ENCODE measurements around the gene SCAF1. TPM values are rescaled to one million over a fixed set of nuclear protein-coding genes. Genes with fewer than 3 reads are reported as not detected.
A peak's percentile ranks its signal among the peaks of the same experiment; 100 is the strongest.

The SCAF1 gene
- polyA plus RNA-seq, 1 donor from 2014 or later = 11.9 TPM

DNA sequence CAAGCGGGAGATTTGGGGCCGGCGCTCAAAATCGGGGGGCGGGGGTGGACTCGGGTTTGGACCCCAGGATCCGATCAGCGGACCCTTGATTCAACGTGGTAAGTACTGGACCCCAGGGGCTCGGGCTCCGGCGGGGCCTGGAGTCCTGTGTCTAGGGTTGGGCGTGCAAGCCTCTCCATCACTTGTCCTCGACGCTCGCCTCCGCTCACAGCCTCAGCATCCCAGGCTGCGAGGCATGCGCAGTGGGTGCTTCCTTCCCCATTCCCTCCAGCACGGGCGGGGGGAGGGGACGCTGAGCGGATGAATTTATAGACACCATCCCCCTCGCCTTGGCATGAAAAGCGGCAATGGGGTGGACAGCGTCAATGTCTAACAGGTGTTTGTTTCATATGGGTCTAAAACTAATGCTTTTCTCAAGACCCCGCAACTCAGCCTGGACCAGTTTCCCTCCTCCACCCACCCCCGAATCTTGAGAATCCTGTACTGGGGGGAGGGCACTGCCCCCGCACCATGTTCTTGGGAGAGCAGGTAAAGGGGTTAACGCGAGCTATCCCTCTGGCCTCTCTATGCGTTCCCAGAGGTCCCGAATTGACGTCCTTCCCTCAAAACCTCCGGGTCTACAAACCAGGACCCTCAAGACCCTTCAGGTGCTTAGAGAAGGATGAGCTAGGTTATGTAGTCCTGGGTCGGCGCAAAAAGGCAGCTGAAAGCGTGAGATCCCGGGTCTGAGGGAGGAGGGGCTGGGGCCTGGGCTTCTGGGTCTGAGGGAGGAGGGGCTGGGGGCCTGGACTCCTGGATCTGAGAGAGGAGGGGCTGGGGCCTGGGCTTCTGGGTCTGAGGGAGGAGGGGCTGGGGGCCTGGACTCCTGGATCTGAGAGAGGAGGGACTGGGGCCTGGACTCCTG lies 49.5 kb downstream of the SCAF1 start:
- no peak overlapping the region for H2AFZ ChIP-seq (ENCODE audit: low read depth, low read length)
- peak overlapping the region; percentile 98 for H3K9ac ChIP-seq (ENCODE audit: low read length)
- H3K4me2 ChIP-seq (ENCODE audit: low read length) = peak overlapping the region; percentile 65
- no peaks in the 10 kb centered on the region for H3K36me3 ChIP-seq (ENCODE audit: insufficient read depth, low read length)
- peaks cover 21% of the 10 kb centered on the region for H3K79me2 ChIP-seq (replicated peaks; ENCODE audit: insufficient read depth, low read length)
- H4K20me1 ChIP-seq (ENCODE audit: insufficient read depth) = no peaks in the 10 kb centered on the region
- peak overlapping the region; percentile 99 for H3K27ac ChIP-seq (ENCODE audit: low read length)
- no peaks in the 10 kb centered on the region for H3K9me3 ChIP-seq (ENCODE audit: low read length)
- H3F3A ChIP-seq (ENCODE audit: insufficient read depth, low read length, poor library complexity, severe bottlenecking) = no peaks in the 10 kb centered on the region
- peak overlapping the region; percentile 71 for H3K4me3 ChIP-seq (ENCODE audit: low read length)
- TF ChIP-seq, protein P1, sequence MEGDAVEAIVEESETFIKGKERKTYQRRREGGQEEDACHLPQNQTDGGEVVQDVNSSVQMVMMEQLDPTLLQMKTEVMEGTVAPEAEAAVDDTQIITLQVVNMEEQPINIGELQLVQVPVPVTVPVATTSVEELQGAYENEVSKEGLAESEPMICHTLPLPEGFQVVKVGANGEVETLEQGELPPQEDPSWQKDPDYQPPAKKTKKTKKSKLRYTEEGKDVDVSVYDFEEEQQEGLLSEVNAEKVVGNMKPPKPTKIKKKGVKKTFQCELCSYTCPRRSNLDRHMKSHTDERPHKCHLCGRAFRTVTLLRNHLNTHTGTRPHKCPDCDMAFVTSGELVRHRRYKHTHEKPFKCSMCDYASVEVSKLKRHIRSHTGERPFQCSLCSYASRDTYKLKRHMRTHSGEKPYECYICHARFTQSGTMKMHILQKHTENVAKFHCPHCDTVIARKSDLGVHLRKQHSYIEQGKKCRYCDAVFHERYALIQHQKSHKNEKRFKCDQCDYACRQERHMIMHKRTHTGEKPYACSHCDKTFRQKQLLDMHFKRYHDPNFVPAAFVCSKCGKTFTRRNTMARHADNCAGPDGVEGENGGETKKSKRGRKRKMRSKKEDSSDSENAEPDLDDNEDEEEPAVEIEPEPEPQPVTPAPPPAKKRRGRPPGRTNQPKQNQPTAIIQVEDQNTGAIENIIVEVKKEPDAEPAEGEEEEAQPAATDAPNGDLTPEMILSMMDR (IDR thresholded peaks at IDR 0.05; ENCODE audit: poor library complexity, severe bottlenecking) = no peak
- TF ChIP-seq SMC3 (conservative IDR thresholded peaks at IDR 0.05; ENCODE audit: poor library complexity) (no peak), MXI1 (conservative IDR thresholded peaks at IDR 0.05; ENCODE audit: poor library complexity, severe bottlenecking) (peak; percentile 69), RAD21 (conservative IDR thresholded peaks at IDR 0.05) (peak; percentile 38), EZH2 (IDR thresholded peaks at IDR 0.05; ENCODE audit: borderline replicate concordance, insufficient read depth, low read length, poor library complexity, severe bottlenecking) (no peak), POLR2AphosphoS5 (IDR thresholded peaks at IDR 0.05) (peak; percentile 84), TAF1 (IDR thresholded peaks at IDR 0.05; ENCODE audit: low read depth) (no peak), EP300 (conservative IDR thresholded peaks at IDR 0.05; ENCODE audit: poor library complexity, severe bottlenecking) (no peak)
- TF ChIP-seq, protein P2, sequence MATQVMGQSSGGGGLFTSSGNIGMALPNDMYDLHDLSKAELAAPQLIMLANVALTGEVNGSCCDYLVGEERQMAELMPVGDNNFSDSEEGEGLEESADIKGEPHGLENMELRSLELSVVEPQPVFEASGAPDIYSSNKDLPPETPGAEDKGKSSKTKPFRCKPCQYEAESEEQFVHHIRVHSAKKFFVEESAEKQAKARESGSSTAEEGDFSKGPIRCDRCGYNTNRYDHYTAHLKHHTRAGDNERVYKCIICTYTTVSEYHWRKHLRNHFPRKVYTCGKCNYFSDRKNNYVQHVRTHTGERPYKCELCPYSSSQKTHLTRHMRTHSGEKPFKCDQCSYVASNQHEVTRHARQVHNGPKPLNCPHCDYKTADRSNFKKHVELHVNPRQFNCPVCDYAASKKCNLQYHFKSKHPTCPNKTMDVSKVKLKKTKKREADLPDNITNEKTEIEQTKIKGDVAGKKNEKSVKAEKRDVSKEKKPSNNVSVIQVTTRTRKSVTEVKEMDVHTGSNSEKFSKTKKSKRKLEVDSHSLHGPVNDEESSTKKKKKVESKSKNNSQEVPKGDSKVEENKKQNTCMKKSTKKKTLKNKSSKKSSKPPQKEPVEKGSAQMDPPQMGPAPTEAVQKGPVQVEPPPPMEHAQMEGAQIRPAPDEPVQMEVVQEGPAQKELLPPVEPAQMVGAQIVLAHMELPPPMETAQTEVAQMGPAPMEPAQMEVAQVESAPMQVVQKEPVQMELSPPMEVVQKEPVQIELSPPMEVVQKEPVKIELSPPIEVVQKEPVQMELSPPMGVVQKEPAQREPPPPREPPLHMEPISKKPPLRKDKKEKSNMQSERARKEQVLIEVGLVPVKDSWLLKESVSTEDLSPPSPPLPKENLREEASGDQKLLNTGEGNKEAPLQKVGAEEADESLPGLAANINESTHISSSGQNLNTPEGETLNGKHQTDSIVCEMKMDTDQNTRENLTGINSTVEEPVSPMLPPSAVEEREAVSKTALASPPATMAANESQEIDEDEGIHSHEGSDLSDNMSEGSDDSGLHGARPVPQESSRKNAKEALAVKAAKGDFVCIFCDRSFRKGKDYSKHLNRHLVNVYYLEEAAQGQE (IDR thresholded peaks at IDR 0.05; ENCODE audit: borderline replicate concordance) = no peak
- H3K27me3 ChIP-seq (ENCODE audit: insufficient read depth, low read depth, low read length) = no peaks in the 10 kb centered on the region
- no peaks in the 10 kb centered on the region for H3K9me2 ChIP-seq (ENCODE audit: insufficient read depth, low read length)

DNA sequence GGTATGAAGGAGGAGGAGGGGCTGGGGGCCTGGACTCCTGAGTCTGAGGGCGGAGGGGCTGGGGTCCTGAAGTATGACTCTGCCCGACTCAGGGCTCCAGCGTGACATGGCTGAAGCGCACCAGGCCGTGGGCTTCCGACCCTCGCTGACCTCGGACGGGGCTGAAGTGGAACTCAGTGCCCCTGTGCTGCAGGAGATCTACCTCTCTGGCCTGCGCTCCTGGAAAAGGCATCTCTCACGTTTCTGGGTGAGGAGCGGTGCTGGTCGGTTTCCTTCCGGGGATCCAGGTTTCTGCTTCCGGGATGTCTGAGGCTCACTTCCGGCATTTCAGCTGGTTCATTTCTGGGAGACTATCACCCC lies 50.1 kb downstream of the SCAF1 start:
- Histone ChIP-seq H2AFZ (ENCODE audit: low read depth, low read length) (no peak overlapping the region), H3K4me3 (ENCODE audit: low read length) (peak overlapping the region; percentile 71), H3F3A (ENCODE audit: insufficient read depth, low read length, poor library complexity, severe bottlenecking) (no peaks in the 10 kb centered on the region), H3K9ac (ENCODE audit: low read length) (peak overlapping the region; percentile 98), H3K4me2 (ENCODE audit: low read length) (peak overlapping the region; percentile 65), H3K9me3 (ENCODE audit: low read length) (no peaks in the 10 kb centered on the region), H3K36me3 (ENCODE audit: insufficient read depth, low read length) (peaks cover 4% of the 10 kb centered on the region), H3K27ac (ENCODE audit: low read length) (peak overlapping the region; percentile 99), H3K79me2 (replicated peaks; ENCODE audit: insufficient read depth, low read length) (peaks cover 21% of the 10 kb centered on the region), H3K9me2 (ENCODE audit: insufficient read depth, low read length) (no peaks in the 10 kb centered on the region), H4K20me1 (ENCODE audit: insufficient read depth) (no peaks in the 10 kb centered on the region), H3K27me3 (ENCODE audit: insufficient read depth, low read depth, low read length) (no peaks in the 10 kb centered on the region)
- TF ChIP-seq MXI1 (conservative IDR thresholded peaks at IDR 0.05; ENCODE audit: poor library complexity, severe bottlenecking) = no peak
- TF ChIP-seq SMC3 (conservative IDR thresholded peaks at IDR 0.05; ENCODE audit: poor library complexity) = no peak
- no peak for TF ChIP-seq POLR2AphosphoS5 (IDR thresholded peaks at IDR 0.05)
- no peak for TF ChIP-seq EZH2 (IDR thresholded peaks at IDR 0.05; ENCODE audit: borderline replicate concordance, insufficient read depth, low read length, poor library complexity, severe bottlenecking)
- no peak for TF ChIP-seq TAF1 (IDR thresholded peaks at IDR 0.05; ENCODE audit: low read depth)
- no peak for TF ChIP-seq EP300 (conservative IDR thresholded peaks at IDR 0.05; ENCODE audit: poor library complexity, severe bottlenecking)
- no peak for TF ChIP-seq RAD21 (conservative IDR thresholded peaks at IDR 0.05)
